HG02973 (cell line): ENCODE results near the gene SH3BP5.

Experiments
- ATAC-seq: cut with Tn5 transposase; IDR thresholded peaks from one replicate; pipeline ENCODE4 v1.9.1; 2021; ENCODE audit warnings: moderate library complexity; ENCODE audit not compliant: unreplicated experiment

SH3BP5 gene

GRCh38 chr3:15211937-15212336 is 120.4 kb downstream of the SH3BP5 start:
- ATAC-seq, result no peak

DNA sequence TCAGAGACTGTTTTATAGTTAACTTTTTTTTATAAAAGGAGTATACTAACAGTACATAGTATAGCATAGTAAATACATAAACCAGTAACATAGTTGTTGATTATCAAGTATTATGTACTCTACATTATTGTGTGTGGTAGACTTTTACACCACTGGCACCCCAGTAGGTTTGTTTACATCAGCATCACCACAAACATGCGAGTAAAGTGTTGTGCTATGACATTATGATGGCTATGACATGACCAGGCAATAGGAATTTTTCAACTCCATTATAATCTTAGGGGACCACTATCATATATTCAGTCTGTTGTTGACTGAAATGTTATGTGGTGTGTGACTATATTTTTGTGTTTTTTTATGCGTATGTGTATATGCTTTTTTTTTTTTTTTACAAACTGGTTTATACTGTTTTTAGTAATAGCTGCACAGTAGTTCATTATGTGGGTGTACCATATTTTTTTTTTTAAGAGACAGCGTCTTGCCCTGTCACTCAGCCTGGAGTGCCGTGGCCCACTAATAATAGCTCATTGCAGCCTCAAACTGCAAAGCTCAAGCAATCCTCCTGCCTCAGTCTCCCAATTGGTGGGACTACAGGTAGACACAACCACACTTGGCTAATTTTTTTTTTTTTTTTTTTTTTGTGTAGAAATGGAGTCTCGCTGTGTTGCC is 124.4 kb downstream of the SH3BP5 start:
- no peak for ATAC-seq

DNA sequence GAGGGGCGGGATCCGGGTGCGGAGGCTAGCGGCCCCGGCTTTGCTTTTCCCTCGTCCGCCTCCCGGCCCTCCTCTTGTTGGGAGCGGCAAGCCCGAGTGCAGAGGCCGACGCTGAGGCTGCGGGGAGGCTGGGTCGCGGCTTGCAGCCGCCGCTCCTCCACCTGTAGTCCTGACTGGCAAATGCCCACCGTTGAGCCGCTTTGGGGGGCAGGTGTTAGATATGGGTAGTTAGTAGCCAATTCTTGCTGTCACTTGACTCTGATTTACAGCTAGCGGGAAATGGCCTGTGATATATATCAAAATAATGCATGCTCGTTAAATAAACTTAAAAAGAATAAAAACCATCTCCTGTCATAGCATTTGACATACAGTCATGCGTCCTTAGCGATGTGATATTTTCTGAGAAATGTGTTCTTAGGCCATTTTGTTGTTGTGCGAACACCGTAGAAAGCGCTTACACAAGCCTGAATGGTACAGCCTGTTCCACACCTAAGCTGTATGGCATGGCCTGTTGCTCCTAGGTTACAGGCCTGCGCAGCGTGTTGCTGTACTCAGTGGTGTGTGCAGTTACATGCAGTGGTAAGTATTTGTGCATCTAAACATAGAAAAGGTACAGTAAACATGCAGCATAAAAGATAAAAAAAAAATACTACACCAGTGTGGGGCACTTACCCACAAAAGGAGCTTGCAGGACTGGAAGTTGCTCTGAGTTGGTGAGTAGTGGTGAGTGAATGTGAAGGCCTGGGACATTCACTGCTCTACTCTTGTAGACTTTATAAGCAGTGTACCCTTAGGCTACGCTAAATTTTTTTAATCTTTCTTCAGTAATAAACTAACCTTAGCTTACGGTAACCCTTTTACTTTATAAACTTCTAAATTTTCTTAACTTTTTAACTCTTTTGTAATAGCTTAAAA is 125.5 kb downstream of the SH3BP5 start:
- peak; percentile 9 for ATAC-seq

DNA sequence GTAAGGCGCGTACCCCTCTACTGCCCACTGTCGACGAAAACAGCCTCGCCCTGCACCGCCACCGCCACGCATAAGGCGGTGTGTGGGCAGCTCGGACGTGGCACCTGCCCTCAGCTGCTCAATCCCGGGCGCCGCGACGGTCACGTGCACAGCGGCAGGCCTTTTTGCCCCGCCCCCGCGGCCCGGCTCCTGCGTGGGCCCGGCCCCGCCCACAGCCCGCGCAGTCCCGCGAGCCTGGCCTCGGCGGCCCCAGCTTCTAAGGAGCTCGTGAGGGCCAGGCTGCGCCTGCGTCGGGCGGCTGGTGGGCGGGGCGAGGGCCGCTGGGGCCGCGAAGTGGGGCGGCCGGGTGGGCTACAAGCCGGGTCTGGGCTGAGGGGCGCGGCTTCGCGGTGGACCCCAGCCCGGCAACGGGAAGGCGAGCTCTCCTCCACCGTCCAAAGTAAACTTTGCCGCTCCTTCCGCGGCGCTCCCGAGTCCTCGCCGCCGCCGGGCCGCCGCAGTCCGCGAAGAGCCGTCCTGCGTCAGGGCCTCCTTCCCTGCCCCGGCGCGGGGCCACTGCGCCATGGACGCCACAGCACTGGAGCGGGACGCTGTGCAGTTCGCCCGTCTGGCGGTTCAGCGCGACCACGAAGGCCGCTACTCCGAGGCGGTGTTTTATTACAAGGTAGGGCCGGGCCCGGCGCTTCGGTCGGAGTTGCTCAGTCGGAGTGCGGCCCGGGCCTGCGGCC is 126.3 kb downstream of the SH3BP5 start, which contains the start of gene CAPN7:
Gene CAPN7, plus strand, starts transcription at position 313 of the 728 bp plus-strand sequence. Its CDS starts 250 bp downstream, at position 563.
- peak; percentile 84 for ATAC-seq

DNA sequence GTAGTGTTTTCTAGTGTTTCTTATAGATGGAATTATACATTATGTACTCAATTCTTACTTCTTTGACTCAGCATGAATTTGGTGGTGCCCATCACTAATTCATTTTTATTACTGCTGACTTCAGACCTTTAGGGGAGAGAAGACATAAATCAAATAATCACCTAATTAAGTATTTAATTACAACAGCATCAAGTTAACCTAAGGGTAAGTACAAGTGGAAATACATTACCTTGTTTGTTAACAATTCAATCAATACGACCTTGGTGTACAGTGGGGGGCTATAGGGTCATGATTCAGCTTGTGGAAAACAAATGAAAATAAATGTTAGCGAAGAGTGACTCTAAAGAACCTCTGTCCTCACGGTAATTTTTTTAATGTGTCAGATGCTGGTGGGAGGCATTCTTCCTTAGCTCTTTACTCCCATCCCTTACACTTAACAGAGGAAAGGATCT is 126.9 kb downstream of the SH3BP5 start:
- no peak for ATAC-seq
